A673 (cell line): ENCODE measurements around the gene CUX1. TPM values are rescaled to one million over a fixed set of nuclear protein-coding genes. Genes with fewer than 3 reads are reported as not detected.

Experiments used
- BruUV-seq: library from RNA; stranded (reverse); fragments of 400-500 nt; replicated peaks from 2 replicates; lab custom pipeline; 2021; lab: Mats Ljungman, UMichigan
- CTCF ChIA-PET: fragments of 300-600 bp; sonication (Branson Sonifier 250); formaldehyde crosslinking; loops from one replicate; lab custom pipeline; 2022; ENCODE audit warnings: antibody characterized with exemption; lab: Charles Lee
- POLR2A ChIA-PET: fragments of 300-600 bp; sonication (Branson Sonifier 250); formaldehyde crosslinking; loops from one replicate; lab custom pipeline; 2022; ENCODE audit warnings: antibody characterized with exemption; ENCODE audit not compliant: low non-redundant PET; lab: Charles Lee
- DNase-seq: peaks from one replicate; pipeline ENCODE4 v3.0.0-alpha.2; 2015; ENCODE audit warnings: low spot score
- H3K27ac ChIP-seq: fragments of 200-600 bp; sonication (generic); 2 replicates; pipeline ENCODE4 v1.5.1; 2016; ENCODE audit warnings: mixed run types, low read depth, mild to moderate bottlenecking, mixed read lengths, antibody characterized with exemption, low read length; ENCODE audit not compliant: poor library complexity, severe bottlenecking
- H3K27me3 ChIP-seq: fragments of 200-600 bp; sonication (generic); replicated peaks from 2 replicates; pipeline ENCODE4 v1.6.1; 2017; ENCODE audit warnings: mixed run types, low read depth, mild to moderate bottlenecking, mixed read lengths, antibody characterized with exemption, low read length; ENCODE audit not compliant: insufficient read depth, poor library complexity
- H3K36me3 ChIP-seq: fragments of 200-600 bp; sonication (generic); 2 replicates; pipeline ENCODE4 v1.6.1; 2016; ENCODE audit warnings: mixed run types, mild to moderate bottlenecking, mixed read lengths, antibody characterized with exemption, low read length; ENCODE audit not compliant: insufficient read depth, poor library complexity, severe bottlenecking
- H3K4me1 ChIP-seq: fragments of 200-600 bp; sonication (generic); 2 replicates; pipeline ENCODE4 v1.6.1; 2017; ENCODE audit warnings: mixed run types, mild to moderate bottlenecking, mixed read lengths, antibody characterized with exemption, low read length; ENCODE audit not compliant: insufficient read depth, poor library complexity, severe bottlenecking
- H3K4me3 ChIP-seq: fragments of 200-600 bp; sonication (generic); 2 replicates; pipeline ENCODE4 v1.5.1; 2016; ENCODE audit warnings: low read depth, mixed run types, mild to moderate bottlenecking, mixed read lengths, low read length; ENCODE audit not compliant: poor library complexity, severe bottlenecking
- H3K9me3 ChIP-seq: fragments of 200-600 bp; sonication (generic); 2 replicates; pipeline ENCODE4 v1.6.1; 2016; ENCODE audit warnings: mixed run types, low read depth, mild to moderate bottlenecking, mixed read lengths, antibody characterized with exemption, low read length; ENCODE audit not compliant: poor library complexity, severe bottlenecking
- EZH2 ChIP-seq: fragments of 200-600 bp; sonication (generic); IDR thresholded peaks from 2 replicates; pipeline ENCODE4 v1.6.1; 2017; ENCODE audit warnings: borderline replicate concordance, low read depth, mild to moderate bottlenecking, mixed read lengths, antibody characterized with exemption, low read length; ENCODE audit not compliant: poor library complexity, severe bottlenecking
- intact Hi-C: fragments of 100-400 bp; cut with micrococcal nuclease; formaldehyde crosslinking; loops from one replicate; pipeline ENCODE4 v1.10.0; 2022; ENCODE audit not compliant: unreplicated experiment
- total RNA-seq: library from RNA; stranded (reverse); gene quantifications from 2 replicates; pipeline ENCODE4 v1.2.3, GENCODE V29; 2021
- TF ChIP-seq, protein P1 (sequence below): fragments of 300-800, 200-600 bp; sonication (generic); conservative IDR thresholded peaks from 2 replicates; pipeline ENCODE4 v1.5.1; 2017; ENCODE audit warnings: low read depth, mild to moderate bottlenecking, antibody characterized with exemption, low read length, moderate library complexity, mixed read lengths

The CUX1 gene
- total RNA-seq, 1 experiment from 2014 or later = 49.4 TPM

DNA sequence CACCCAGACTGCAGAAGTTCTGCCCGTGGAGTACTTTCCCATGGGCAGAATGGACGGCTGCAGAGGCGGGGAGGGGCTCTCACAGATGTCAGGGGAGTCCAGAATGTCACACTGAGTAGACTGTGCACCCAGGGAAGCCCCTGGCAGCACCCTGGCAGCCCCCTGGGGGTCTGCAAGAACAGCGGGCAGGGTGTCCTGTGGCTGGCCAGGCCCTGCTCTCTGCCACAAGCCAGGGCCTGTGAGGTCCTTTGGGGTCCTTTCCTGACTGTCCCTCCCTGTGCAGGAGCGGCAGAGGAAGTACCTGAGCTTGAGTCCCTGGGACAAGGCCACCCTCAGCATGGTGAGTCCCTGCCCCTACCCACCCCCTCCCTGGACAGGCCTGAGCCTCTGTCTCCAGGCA is 463.1 kb downstream of the CUX1 start:
- DNase-seq = no peak
- Histone ChIP-seq H3K27me3 (no peaks in the 10 kb centered on the region), H3K9me3 (no peaks in the 10 kb centered on the region), H3K4me1 (no peaks in the 10 kb centered on the region), H3K27ac (no peak overlapping the region), H3K36me3 (no peaks in the 10 kb centered on the region), H3K4me3 (no peak overlapping the region)
- CTCF ChIA-PET = interaction anchor here (1.4 kb wide), 1 partner anchor 109 kb away, joined by 4 read pairs; no protein-coding TSS in a partner anchor
- POLR2A ChIA-PET = no interaction called here
- no TSS peak for BruUV-seq
- intact Hi-C loops = no loop called here
- TF ChIP-seq EZH2 = no peak
- TF ChIP-seq, protein P1, sequence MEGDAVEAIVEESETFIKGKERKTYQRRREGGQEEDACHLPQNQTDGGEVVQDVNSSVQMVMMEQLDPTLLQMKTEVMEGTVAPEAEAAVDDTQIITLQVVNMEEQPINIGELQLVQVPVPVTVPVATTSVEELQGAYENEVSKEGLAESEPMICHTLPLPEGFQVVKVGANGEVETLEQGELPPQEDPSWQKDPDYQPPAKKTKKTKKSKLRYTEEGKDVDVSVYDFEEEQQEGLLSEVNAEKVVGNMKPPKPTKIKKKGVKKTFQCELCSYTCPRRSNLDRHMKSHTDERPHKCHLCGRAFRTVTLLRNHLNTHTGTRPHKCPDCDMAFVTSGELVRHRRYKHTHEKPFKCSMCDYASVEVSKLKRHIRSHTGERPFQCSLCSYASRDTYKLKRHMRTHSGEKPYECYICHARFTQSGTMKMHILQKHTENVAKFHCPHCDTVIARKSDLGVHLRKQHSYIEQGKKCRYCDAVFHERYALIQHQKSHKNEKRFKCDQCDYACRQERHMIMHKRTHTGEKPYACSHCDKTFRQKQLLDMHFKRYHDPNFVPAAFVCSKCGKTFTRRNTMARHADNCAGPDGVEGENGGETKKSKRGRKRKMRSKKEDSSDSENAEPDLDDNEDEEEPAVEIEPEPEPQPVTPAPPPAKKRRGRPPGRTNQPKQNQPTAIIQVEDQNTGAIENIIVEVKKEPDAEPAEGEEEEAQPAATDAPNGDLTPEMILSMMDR = no peak

DNA sequence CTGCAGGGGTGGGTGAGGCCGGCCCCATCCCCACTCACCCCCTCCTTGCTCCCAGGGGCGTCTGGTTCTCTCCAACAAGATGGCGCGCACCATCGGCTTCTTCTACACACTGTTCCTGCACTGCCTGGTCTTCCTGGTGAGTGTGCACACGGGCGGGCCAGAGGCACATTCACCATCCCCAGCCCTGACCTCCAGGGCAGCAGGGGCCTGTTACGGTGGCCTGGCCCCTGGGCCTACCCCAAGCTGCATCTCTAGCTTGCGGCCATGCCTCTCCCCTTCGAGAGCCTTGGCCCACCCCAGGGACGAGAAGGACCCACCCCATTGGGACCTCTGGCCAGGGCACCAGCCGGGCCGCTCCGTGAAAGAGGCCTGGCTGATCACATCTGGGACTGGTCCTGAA is 464.4 kb downstream of the CUX1 start:
- Histone ChIP-seq H3K27me3 (no peaks in the 10 kb centered on the region), H3K4me1 (peaks cover 5% of the 10 kb centered on the region), H3K27ac (no peak overlapping the region), H3K4me3 (no peak overlapping the region), H3K36me3 (no peaks in the 10 kb centered on the region), H3K9me3 (no peaks in the 10 kb centered on the region)
- POLR2A ChIA-PET = no interaction called here
- intact Hi-C loops = no loop called here
- no peak for DNase-seq
- no TSS peak for BruUV-seq
- CTCF ChIA-PET = no interaction called here
- TF ChIP-seq, protein P1 = no peak
- TF ChIP-seq EZH2 = no peak

DNA sequence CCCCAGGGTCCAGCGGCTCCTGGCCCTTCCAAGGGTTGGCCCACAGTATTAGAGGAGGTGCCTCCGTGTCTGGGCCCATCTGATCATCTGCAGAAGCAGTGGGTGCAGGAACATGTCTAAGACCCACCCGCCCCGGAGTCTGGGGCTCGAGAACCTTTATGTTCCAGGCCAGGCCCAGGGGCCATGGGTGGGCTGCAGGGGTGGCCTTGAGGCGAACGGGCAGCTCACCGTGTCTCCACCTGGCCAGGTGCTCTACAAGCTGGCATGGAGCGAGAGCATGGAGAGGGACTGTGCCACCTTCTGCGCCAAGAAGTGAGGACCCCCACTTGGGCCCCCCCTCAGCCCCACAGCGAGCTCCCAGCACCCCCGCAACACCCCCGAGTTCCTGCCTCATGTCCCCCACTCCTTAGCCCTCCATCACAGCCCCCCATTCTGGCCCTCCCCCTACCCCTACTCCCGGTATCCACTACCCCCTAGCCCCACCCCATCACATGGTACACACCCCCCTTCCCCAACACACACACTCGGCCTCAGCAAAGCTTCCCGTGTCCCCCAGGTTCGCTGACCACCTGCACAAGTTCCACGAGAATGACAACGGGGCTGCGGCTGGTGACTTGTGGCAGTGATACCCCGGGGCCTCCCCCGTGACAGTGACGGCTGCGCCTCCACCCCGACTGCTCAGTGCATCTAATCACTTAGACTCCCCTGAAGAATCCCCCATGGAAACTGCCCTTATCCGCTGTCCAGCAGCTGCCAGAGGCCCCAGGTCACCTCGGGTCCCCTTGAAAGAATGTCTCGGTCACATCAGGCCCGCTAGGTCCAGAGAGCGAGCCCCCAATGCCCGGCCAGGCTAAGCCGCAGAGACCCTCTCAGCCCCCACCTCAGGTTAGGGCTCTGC is 465.3 kb downstream of the CUX1 start:
- Histone ChIP-seq H3K4me1 (peaks cover 8% of the 10 kb centered on the region), H3K9me3 (no peaks in the 10 kb centered on the region), H3K27ac (no peak overlapping the region), H3K4me3 (no peak overlapping the region), H3K36me3 (no peaks in the 10 kb centered on the region), H3K27me3 (no peaks in the 10 kb centered on the region)
- TF ChIP-seq, protein P1 = no peak
- no peak for TF ChIP-seq EZH2
- intact Hi-C loops = no loop called here
- ChIA-PET CTCF (no interaction called here), POLR2A (no interaction called here)
- BruUV-seq = no TSS peak
- no peak for DNase-seq
